SK-N-DZ (cell line): ENCODE results near the gene CALCOCO1. TPM values are rescaled to one million over a fixed set of nuclear protein-coding genes. Genes with fewer than 3 reads are reported as not detected.
A peak's percentile ranks its signal among the peaks of the same experiment; 100 is the strongest.
"Not testable (repeated sequence)": the region's sequence is repeated elsewhere in the genome, so short reads cannot be mapped to it uniquely, and the experiment has no call there.

Experiments used
- DNase-seq: peaks from one replicate; pipeline ENCODE4 v3.0.0-alpha.2; 2015; ENCODE audit warnings: low spot score
- polyA plus RNA-seq, 2 experiments: library from polyadenylated mRNA; depleted of rRNA; stranded (reverse); fragments of >200 nt; gene quantifications; 2 replicates each; pipeline ENCODE4 v1.2.3, GENCODE V29; 2014

Gene CALCOCO1, protein sequence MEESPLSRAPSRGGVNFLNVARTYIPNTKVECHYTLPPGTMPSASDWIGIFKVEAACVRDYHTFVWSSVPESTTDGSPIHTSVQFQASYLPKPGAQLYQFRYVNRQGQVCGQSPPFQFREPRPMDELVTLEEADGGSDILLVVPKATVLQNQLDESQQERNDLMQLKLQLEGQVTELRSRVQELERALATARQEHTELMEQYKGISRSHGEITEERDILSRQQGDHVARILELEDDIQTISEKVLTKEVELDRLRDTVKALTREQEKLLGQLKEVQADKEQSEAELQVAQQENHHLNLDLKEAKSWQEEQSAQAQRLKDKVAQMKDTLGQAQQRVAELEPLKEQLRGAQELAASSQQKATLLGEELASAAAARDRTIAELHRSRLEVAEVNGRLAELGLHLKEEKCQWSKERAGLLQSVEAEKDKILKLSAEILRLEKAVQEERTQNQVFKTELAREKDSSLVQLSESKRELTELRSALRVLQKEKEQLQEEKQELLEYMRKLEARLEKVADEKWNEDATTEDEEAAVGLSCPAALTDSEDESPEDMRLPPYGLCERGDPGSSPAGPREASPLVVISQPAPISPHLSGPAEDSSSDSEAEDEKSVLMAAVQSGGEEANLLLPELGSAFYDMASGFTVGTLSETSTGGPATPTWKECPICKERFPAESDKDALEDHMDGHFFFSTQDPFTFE
- 51.8 and 62.2 TPM in 2 replicates for polyA plus RNA-seq (2014; cell fraction: cytosol; rRNA removed)
- polyA plus RNA-seq (2014; cell fraction: nucleus; rRNA removed), result 236 and 252 TPM in 2 replicates

DNA sequence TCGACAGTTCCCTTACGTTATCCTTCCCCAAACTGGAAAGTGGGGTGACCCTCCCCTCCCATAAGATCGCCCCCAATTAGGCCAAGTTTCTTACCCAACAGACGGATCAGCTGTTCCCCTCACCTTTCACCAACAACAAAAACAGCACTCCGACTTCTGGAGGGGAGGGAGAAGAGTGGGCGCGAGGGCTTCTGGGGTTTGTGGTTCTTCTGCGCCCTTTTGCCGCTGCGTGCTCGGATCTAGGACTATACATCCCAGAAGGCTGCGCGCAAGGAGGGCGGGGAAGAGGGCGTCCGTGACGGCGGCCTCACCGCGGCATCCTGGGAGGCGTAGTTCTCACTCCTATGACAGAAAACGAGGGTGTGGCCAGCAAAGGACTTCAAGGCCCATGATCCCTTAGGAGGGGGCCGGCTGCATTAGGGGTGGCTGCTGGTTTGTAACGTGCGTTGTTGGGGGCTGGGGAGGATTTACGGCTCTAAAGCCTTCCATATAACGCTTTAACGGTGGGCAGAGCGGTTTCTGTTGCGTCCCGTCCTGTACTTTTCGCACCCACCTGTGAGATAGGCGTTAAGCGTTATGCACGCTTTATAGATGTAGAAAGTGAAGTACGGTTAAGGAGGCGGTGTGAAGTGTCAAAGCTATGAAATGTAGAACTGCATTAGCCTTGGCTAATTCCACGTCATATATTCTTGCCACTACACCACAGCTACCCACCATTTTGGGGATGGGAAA lies at the start of gene CALCOCO1:
CALCOCO1 (minus strand) TSS at position 143 of the 732 bp plus-strand sequence. CDS start 2,210 bp downstream, outside the sequence.
- peak; percentile 97 for DNase-seq

DNA sequence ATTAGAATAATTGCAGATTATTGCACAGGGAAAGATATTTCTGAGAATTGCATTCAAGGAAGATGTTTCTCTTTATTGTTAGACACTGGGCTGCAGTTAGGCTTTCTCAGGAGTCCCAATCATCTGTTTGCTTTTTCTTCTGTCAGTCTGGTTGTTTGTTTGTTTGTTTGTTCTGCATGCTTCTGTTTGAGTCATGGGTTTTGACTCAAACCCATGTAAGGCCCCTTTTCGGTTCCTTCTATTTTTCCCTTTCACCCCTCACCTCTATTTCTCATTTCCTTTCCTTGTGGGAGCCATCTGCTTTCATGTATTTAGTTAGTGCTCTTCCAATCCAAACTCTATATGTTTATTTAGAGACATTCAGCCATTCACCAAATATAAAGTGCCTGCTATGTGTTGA lies 49.6 kb upstream of the CALCOCO1 start:
- no peak for DNase-seq

DNA sequence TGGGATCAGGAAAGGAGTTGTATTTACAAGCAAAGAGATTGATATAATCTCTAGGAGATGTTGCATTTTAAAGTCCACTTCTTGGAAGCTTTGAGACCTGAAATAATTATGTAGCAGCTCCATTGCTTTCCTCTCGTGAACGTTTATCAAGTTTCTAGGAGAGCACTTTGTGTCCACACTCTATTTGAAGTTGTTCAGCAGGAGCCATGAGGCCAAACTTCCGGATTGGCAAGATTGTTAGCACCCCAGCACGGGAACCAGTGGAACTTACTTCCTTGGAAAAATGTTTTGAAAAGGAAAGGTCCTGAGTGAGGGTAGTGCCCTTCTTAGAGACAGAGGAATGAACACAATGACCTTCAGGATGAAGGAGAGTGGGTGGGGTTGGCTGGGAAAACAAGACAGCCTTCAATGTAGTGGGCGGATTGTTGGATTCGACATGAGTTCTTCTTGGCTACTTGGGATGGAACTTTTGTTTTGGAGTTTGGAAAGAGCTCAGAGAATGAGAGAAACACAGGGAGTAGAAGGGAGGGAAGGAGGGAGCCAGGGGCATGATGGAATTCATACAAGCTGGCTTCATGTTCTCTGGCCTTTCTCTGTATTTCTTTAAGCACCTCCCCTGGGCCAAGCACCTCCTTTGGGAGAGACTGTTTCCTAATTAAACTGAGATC lies 48.4 kb upstream of the CALCOCO1 start:
- DNase-seq, result no peak

DNA sequence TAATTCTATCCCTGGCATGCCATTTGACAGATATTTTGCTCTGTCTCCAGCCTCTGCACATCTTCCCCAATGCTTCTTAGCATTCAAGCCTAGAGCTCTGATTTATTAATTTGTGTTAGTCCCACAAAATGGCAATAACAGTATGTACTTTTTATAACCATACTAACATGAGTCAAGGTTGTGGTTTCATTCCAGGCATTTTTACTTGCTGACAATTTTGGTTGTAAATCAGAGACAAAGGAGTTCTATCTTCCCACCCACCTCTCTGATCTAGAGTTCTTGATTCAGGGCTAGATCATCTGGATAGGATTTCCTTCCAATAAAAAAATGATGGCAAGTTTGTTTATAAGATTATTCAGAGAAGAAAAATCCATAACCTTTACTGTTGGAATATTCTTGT lies 43.0 kb upstream of the CALCOCO1 start:
- no peak for DNase-seq

DNA sequence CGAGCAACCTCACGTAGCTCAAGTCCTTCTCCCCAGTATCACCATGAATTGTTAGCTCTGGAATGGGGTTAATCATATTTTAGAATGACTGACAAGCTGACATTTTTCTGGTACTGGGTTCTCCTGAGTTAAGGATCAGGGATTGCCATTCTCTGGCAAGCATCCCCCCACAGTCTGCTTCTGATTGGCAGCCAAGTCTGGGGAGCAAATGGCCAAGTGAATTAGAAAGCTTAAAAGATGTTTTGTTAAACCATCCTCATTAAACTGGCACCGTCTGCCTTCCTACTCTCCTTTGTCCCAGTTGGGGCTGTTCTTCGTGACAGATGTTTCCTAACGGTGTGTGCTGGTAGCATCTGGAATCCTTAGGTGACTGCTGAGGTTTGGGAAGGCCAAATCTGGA lies 41.7 kb upstream of the CALCOCO1 start:
- DNase-seq, result no peak

DNA sequence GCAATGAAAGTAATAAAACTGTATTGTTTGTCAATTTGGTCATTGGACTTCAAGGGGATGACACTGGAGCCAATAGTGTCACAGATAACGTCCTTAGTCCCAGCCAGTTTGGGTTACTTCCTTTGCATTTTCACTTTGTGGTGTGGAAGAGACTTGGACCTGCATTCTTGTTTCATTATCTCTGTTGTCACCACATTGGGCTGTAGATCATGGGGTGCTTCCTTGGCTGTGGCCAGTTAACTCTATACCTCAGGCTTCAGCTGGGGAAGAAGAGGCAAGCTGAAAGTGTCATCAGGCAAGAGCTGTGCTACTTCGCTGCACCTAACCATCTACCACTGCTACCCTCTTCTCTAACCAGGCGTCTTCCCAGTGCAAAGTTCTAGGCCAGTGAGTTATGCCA lies 39.6 kb upstream of the CALCOCO1 start:
- no peak for DNase-seq

DNA sequence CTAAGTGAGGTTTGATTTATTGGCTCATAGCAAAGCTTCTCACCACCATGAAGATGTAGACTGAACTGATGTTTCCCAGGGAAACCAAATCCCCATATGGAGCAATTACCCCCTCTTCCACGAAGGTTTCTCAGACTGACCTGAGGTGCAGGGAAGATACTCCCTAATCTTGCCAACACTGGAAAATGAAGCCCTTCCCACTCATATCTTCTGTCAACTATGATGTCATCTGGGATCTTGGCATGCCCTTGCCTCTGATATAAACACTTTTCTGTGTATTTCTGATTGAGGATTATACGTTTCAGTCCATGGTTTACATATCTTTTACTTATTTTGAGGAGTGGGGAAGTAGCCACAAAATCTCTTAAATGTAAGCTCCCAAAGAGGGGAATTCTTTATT lies 38.6 kb upstream of the CALCOCO1 start:
- DNase-seq, result no peak

DNA sequence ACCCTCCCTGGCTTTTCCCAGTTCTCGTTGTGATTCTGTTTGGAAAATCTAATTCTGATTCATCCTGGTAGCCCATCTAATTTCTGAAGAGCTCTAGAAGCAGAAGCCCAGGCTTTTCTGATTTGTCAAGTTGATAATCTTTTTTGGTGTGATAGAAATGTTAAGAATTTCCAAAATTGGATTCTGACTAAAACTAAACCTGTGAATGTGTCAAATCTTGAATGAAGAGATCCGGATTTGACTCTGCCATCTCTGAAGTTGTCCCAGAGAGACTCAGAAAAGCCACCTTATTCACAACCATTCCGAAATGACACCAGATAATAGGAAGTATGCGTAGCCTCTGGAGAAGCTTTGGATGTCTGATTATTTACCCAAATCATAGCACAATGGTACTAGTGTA lies 37.4 kb upstream of the CALCOCO1 start:
- DNase-seq, result no peak

DNA sequence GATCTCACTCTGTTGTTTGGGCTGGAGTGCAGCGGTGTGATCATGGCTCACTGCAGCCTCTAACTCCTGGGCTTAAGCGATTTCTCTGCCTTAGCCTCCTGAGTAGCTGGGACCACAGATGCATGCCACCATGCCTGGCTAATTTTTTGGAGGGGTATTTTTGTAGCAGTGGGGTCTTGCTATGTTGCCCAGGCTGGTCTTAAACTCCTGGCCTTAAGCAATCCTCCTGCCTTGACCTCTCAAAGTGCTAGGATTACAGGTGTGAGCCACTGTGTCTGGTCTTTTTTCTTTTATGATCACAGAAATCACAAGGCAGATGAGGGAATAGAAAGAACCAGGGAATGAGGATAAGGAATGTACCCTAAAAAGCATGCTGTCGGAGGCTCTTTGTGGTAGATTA lies 35.5 kb upstream of the CALCOCO1 start:
- not testable (repeated sequence) for DNase-seq

DNA sequence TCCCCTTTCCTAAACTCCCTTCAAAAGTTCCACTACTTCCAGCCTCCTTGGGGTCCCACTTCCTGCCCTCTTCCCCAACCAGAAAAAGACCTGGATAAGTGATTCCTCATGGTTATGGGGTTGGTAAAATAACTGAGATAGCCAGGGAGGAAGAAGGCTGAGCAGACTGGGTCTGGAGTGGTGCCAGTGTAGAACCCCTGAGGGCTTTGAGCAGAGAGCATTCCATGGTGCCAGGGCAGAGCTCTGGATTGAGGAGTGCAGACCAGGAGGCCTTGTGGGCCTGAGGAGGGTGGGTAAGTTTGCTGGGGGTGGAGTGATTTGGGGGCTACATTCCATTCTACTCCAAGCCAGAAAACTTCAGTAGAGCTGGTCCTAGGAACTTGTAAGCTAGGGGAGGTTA lies 34.1 kb upstream of the CALCOCO1 start:
- DNase-seq, result no peak

DNA sequence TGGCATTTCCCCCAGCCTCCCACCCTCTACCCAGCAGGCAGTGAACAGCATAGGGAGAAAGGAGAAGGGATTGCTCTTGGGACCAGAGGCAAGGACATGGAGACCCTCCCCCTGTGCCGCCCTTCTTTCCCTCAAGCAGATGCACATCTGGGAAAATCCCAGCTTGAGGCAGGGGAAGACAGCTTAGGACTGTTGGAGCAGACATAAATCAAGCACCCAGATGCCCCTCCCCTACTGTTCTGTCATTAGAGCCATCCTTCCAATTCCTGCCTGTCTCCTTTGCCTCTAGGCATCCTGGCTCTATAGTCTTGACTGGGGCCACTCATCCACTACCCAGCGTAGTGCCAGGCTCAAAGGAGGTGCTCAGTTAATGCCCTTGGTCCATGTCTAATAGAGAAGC lies 32.0 kb upstream of the CALCOCO1 start:
- DNase-seq, result no peak

DNA sequence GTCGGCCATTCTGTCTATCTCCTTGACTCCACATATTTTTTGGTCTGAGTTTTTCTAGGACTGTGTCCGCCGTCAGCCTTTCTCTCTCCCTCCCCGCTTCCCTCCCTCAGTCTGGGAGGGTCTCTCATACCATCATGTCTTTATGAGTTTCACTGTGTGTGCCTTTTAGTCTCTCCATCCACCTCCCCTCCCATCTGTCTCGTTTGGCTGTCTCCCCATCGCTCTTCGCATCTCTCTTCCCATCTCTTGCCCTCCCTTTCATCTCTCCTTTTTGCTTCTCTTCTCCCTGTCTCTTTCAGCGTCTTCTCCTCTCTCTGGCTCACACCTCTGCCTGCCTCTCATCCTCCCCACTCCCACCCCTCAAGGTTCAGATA lies 31.5 kb upstream of the CALCOCO1 start:
- no peak for DNase-seq

DNA sequence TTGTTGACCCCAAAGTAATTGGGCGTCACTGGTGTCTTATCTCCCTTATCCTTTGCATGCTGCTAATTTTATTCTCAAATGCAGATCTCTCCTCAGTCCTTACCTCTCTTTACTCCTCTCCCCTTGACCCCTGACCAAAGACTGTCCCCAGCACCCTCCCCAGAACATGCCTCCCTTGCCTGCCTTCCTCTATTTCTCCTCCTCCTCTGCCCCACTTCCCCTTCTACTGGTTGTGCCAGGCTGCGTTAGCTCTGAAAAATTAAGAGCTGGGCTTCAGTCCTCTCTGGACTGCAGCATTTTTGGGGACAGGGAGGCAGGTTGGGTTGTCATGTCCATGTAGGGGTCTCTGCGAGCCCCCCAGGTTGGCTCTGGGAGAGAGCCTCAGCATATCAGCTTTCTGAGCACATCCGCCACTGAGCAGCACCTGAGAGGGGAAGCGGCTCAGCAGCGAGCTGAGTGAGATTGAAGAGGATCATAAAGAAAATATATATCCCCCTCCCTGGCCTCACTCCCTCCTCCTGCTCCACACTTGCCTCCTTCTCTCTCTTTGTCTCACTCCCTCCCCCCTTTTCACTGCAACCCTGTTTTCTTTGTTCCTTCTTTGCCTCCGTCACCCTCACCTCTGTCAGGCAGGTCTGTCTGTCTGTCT lies 31.0 kb upstream of the CALCOCO1 start:
- no peak for DNase-seq

DNA sequence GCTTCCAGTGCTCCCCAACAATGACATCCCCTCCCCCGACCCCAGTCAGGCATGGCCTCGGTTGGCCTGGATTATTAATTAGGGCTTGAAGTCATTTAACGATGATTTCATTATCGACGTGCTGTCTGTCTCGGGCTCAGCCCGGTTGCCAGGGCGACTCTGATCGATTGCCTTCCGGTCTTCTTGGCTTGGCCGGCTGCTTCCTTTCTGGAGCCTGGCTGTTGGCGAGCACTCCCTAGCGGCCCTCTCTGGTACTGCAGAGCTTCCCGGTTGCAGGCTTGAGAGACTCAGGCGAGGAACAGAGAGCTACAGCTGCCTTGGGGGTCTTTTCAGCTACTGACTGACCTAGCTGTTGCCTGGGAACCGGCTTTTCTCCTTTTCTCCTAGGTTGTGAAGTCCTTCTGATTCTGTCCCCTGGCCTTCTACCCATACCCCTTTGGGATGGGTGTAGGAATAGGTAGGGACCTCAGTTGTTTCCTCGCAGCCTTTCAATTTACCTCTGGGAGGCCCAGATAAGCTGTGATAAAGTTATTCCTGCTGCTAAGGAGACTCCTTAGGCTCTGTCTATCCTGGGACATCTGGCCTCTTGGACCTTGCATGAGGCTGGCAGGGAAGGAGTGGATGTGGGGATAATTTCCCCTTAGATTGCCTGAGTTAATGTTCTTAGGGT lies 30.0 kb upstream of the CALCOCO1 start:
- peak; percentile 61 for DNase-seq

DNA sequence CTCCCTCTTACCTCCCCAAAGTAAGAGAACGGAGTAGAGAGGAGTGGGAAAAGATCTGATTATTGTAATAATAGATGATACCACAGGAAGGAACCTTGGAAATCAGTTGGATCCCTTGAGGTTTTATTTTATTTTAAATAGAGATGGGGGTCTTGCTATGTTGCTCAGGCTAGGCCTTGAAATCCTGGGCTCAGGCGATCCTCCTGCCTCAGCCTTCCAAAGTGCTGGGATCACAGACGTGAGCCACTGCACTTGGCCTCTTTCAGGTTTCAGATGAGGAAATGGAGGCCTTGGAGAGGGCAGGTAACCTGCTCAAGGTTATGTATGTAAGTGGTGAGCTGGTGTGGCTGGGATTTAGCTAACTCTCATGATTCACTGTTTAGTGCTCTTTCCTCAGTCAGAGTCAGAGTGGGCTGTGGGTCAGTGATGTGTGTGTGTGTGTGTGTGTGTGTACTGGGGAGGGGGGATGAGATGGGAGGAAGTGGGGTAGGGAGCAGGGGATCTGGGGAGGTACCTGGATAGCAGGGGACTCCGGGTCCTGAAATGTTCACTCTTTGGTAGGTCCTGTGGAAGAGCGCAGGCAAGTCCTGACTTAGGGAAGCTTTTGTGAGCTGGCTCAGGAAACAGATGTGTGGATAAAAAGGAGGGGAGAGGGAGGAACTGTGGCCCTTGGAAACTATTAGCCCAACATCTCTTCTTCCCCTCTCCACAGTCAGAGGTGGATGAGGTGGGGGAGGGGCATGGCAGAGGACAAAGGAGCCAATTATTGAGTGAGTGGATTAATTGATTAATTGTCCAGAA lies 29.2 kb upstream of the CALCOCO1 start:
- no peak for DNase-seq

DNA sequence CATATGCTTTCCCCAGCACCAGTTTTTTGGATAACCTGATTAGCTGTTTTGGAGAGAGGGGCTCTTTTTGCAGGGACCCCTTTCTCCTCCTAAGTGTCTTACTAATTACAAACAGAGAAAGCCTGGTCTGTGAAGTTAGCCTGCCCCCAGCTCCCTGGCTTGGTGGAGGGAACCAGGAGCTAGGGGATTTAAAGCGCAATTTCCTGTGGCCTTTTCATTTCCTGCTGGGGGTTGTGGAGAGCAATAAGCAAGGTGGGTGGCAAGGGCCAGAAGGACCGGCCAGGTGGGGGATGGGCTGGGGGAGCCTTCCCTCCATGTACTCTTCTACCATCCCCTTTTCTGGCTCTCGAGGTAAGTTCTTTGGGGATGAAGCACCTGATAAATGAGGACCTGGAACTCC lies 28.6 kb upstream of the CALCOCO1 start:
- no peak for DNase-seq

DNA sequence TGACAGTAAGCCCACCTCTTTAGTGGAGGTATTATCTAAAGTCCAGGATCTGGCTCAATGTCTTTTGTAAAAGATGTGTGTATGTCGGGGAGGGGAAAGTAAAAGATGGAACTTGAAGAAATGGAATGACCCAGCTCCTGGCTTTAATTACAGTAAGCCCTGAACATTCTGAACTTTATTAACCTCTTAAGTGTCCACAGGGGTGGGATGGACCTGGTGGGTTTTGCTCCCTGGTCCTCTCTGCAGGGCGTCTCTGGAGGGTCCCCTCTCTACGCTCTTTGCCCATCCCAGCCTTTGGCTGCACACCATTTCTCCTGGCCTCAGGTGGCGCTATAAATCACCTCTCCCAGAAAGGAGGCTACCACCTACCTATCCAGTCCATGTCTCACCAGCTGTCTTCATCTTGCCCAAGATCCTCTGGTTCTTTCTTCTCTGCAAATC lies 28.2 kb upstream of the CALCOCO1 start:
- DNase-seq, result no peak

DNA sequence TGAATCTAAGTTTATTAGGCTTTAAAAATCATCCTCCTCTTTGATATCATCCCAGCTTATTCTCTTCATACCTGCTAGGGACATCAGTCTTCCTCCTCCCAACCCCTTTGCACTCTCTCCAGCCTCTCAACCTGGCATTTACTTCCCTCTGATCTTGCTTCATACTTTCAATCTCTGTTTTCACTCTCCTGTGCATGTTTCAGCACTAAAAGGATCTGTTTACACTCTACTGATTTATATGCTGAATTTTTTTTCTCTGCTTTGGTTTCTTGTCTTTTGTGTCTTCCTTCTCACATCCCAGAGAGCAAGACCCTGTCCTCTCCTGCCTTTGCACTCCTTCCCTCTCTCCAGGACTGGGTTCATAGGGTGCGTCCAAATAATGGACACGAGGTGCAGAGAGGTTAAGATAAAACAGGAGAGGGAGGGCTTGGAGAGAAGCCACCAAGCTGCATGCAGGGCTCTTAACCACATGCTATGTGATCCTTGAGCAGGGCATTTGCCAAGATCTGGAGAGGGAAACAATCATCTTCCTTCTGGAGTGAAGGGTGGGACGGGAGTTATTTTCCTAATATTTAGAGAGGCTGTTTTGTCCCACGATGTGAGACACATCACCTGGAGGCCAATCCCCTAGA lies 27.5 kb upstream of the CALCOCO1 start:
- no peak for DNase-seq

DNA sequence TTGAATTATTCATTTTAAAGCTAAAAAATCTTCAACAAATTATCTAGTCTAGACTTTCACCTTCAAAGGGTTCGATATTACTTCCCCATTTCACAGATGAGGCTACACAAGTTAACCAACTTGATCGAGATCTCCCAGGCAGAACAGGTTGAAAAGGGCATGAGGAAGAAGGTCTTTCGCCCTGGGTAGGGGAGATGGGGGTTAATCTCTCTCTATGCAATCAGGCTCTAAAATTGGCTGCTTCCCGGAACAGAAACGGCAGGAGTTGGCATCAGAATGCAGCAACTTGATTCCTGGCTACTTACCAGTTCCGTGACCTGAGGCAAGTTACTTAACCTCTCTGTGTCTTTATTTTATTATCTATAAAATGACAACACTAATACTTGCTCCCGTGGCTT lies 26.9 kb upstream of the CALCOCO1 start:
- DNase-seq, result no peak
